DMS53 (cell line): ENCODE measurements around the gene ZNF428.
"Not testable (repeated sequence)": the region's sequence is repeated elsewhere in the genome, so short reads cannot be mapped to it uniquely, and the experiment has no call there.

Experiments
- DNase-seq: peaks from one replicate; lab custom pipeline; 2025; lab: John Stamatoyannopoulos, UW

Gene ZNF428

DNA sequence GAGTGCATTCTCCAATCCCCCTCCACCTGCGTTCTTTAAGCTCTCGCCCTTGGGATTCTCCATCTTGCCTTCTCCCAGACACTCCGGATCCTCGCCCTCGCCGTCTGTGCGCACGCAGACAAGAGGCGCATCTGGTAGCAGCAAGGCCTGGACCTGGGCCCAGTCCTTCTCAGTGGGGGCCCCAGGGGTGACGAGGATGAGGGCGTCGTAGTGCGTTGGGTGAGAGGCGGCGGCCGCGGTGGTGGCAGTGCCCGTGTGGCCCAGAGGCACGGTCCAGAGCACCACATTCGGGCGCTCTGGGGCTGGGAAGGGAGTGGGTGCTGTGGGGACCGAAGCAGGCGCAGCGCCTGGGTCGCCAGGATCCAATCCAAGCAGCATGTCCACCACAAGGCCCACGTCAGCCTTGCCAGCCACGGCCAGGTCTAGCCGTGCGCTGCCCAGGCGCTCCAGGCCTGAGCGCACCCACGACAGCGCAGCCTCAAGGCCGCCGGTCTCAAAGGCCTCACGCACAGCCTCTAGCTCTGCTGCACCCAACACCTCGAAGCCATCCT is 26.6 kb downstream of the ZNF428 start:
- DNase-seq: no peak

DNA sequence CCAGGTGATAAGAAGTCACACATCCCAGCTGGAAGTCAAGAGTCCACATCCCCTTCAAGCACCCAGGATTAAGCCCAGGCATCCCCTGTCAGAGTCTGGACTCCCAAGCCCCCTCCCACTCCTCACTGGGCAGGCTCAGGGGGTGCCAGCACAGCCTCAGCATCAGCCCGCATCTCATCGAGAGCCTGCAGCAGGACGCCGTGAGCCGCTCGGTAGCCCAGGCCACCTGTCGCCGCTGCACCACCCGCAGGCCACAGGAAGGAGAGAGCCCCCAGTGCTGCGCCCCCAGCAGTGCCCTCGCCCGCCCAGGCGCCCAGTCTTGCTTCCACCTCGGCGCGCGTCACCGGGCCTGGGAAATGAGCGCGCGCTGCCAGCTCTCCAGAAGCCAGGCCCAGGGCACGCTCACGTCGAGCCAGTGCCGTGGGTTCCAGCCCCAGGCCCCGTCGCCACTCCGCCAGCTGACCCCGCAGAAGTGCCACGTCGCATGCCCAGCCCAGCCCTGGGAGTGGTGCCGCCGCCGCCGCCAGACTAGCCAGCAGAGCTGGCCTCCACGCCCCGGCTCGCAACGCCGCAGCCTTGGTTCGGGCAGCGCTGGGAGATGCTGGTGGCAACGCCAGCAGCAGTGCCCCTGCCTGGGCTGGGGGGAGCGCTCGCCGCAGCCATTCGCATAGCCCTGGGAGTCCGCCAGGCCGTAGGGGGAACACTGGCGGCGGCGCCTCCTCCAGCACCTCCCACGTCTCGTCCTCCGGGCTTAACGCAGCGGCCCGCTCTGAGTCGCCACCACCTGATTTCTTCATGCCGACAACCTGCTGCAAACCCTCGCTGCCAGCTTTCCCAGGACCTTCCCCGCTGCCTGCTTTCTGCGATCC is 27.3 kb downstream of the ZNF428 start:
- DNase-seq: no peak

DNA sequence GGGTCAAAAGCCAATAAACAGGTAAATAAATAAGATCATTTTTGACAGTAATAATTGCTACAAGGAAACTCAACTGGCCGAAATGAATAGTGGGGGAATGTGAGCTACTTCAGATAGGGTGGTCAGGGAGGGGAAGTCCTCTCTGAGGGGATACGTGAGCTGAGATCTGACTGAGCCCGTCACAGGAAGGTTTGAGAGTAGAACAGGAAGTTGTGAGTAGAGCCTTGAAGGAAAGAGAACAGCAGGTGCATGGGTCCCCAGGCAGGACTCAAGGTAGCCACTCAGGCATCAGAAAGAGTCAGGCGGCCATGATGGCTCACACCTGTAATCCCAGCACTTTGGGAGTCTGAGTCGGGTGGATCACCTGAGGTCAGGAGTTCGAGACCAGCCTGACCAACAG is 29.8 kb downstream of the ZNF428 start:
- no peak for DNase-seq

DNA sequence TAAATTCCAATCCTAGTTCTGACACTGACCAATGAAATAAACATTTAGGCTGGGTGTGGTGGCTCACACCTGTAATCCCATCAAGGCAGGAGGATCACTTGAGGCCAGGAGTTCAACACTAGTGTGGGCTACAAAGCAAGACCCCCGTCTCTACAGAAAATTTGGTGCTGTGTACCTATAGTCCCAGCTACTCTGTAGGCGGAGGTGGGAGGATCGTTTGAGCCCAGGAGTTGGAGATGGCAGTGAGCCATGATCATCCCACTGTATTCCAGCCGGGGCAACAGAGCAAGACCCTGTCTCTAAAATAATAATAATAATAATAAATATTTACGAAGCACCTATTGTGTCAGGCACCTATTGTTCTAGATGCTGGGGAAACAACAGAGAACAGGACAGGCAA is 30.2 kb downstream of the ZNF428 start:
- no peak for DNase-seq

DNA sequence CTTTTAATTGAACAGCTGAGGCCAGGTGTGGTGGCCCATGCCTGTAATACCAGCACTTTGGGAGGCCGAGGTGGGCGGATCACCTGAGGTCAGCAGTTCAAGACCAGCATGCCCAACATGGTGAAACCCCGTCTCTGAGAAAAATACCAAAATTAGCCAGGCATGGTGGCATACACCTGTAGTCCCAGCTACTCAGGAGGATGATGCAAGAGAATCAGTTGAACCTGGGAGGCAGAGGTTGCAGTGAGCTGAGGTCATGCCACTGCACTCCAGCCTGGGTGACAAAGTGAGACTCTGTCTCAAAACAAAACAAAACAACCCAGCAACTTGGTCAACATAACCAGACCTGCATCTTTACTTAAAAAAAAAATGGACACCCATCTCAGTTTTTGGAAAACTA is 32.4 kb downstream of the ZNF428 start:
- not testable (repeated sequence) for DNase-seq

DNA sequence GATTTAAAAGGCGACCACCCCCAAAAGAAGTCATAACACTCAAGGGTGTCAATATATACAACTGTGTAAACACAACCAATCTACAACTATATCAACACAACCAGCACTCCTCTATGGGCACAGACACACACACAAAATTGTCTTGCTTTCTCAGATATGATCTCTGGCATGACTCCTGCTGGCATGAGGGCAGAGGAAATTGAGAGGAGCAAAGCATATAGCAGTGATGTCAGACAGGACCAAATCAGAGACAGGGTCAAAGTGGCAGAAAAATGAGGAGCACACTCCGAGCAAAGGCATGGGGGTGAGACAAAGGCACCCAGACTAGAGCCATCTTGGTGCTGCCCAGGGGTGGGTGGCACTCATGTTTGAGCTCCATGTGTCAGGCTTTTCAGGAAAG is 33.1 kb downstream of the ZNF428 start:
- no peak for DNase-seq

DNA sequence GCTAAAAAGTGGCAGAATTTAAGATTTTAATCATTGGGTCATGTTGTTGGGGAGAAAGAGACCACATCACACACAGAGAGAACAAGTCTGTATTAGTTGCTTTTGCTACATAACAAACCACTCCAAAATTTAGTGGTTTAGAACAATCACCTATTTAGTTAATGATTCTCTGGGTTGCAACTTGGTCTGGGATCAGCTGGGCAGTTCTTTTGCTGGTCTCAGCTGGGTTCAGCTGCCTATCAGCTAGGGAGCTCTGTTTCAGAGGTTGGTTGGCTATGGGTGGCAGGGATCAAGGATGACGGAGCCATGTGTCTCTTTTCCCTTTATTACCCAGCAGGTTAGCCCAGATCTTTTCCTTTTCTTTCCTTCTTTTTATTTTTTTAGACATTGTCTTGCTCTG is 34.9 kb downstream of the ZNF428 start:
- DNase-seq: peak; percentile 39

DNA sequence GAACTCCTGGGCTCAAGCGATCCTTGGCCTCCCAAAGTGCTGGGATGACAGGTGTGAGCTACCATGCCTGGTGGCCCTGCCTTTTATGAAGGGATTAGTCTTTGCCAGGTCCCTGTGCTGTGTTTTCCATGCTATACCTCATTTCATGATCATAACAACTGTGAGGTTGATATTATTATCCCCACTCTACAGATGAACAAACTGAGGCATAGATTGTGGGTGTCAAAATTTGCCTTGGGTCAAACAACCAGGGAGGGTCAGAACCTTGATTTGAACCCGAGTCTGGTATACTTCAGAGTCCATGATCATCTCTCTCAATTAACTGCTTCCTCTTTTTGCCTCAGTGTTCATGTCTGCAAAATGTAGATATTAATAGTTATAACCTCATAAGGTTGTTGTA is 36.9 kb downstream of the ZNF428 start:
- no peak for DNase-seq

DNA sequence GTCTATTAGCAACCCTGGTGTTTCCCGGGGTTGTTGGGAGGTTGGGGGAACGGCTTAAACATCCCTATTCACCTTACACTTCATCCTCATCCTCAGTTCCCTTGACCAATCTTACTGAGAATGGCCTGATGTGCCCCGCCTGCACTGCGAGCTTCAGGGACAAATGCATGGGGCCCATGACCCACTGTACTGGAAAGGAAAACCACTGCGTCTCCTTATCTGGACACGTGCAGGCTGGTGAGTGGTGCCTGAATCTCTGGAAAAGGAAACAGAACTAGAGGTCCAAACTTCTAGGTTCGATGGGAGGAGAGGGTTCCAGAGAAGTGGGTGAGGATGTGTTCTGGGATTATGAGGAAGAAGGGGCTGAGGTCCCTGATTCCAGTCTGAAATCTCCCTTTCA is 38.0 kb downstream of the ZNF428 start:
- no peak for DNase-seq

DNA sequence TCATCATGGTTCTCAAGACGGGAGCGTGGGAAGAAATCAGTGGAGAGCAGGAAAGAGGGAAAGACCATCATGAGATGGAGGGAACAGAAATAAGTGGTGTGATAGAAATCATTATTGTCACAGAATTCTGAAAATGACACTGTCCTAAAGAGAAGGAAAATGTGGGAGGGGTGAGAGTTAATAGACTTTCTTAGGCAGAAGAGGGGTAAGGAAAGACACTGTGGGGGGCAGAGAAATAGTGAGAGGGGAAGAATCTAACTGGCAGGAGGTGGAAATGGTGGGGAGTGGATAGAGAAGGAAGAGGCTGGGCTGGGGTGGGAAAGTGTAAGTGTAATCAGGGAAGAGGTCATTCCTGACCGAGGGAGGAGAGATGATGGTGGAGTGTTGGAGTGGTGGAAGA is 40.6 kb downstream of the ZNF428 start:
- DNase-seq: no peak

DNA sequence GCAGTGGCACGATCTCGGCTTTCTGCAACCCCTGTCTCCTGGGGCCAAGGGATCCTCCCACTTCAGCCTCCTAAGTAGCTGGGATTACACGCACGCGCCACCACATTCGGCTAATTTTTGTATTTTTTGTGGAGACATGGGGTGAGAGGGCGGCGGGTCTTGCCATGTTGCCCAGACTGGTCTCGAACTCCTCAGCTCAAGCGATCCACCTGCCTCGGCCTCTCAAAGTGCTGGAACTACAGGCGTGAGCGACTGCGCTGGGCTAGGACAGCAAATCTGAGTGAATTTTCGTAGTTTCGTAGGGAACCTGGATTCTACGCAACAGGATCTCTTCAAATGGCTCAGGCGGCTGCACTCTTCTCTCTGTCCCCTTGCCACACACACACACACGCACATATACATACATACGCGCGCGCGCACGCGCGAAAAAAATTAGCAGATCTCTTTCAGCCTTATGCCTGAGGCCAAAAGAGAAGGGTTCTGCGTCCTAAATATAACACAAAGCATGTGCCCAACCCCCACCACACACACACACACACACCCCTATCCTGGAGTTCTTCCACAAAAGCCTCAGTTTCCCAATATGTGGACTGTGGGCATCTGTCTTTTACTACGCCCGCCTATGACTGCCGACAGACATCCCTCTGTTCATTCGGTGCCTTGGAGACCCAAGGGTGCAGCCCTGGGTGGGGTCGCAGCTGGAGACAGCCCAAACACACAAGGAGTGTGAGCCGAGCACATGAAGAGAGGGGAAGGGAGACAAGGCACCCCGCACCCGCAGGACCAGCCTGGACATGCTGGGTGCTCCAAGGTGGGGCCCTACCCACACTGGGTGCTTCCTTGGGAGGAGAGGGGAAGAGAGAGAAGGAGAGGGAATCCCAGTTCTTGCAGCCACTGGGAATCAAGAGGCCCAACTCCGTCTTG is 43.2 kb downstream of the ZNF428 start:
- peak; percentile 80 for DNase-seq

DNA sequence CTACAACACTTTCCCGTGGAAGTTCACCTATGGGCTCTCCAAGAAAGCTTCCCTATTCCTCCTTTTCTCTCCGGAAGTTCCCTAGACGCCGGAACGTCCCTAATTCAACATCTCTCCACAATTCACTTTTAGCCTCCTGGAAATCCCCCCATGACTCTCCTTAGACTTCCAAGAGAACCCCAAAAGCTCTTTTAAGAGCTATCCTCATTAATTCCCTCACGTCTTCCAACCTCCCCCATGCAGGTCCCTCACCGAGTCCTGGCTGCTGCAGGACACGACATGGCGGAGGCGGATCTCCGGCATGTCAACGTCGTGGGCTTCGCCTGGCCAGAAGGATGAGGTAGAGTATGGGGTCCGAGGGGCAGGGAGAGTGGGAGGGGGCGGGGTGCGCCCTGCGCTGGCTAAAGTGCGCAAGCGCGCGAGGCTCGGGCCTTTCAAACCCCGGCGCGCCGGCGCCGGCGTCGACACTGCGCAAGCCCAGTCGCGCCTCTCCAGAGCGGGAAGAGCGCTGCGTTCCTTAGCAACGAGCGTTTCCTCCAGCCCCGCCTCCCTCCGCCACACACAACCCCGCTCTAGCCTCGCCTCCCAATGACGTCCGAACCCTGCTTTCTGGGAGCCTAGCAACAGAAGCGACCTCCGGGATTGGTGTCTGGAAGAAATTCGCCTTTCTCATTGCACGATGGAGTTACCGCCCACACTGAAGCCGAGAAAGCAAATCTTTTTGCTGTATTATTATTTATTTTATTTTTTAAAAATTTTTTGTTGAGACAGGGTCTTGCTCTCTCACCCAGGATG is 44.1 kb downstream of the ZNF428 start, which contains the start of the genes PINLYP and XRCC1:
PINLYP (plus strand) TSS at position 646 of the 795 bp plus-strand sequence. CDS start 1,391 bp downstream, outside the sequence.
XRCC1 (minus strand) TSS at position 372 of the 795 bp plus-strand sequence; CDS start at position 303, 69 bp downstream.
- DNase-seq: peak; percentile 100

DNA sequence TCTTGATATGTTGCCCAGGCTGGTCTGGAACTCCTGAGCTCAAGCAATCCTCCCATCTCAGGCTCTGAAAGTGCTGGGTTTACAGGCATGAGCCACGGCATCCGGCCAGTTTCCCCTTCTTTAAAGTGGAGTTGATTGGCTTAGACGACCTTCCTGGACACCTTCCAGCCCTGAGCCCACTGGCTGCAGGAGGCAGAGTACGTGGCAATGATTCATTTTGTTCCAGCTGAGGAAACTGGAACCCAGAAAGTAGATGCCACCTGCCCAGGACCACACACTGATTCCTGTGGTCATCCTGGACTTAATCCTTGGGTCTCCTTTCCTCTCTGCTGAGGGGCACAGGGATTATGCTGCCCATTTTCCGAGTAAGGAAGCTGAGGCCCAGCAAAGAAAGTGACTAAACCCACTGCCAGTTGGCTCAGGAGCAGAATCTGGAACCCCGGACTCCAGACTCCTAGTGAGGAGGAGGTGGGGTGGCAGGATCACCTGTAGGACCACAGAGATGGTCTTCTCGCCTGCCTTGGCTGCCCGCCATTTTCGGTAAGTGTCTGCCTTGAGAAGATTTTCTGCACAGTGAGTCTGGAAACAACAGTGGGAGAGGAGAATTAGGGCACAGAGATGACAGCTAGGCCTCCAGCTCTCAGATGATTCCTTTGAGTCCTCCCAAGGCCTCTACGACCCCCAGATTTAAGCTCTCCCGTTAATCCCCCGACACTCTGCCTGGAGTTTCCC is 44.8 kb downstream of the ZNF428 start:
- peak; percentile 65 for DNase-seq

DNA sequence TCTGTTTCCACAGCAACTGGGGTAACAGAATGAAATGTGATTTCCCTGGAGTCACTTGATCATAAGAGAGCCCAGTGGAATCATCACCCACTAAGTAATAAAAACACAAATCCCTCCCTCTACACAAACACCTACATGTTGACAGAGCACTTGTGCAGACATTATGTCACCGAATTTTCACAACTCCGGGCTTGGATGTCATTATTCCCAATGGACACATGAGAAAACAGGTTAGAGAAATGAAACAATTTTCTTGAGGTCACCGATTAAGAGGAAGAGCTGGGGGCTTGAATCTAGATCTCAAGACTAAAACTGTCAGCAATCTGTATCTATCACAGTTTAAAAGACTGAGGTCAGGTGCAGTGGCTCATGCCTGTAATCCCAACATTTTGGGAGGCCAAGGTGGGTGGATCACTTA is 47.2 kb downstream of the ZNF428 start:
- DNase-seq: peak; percentile 99

DNA sequence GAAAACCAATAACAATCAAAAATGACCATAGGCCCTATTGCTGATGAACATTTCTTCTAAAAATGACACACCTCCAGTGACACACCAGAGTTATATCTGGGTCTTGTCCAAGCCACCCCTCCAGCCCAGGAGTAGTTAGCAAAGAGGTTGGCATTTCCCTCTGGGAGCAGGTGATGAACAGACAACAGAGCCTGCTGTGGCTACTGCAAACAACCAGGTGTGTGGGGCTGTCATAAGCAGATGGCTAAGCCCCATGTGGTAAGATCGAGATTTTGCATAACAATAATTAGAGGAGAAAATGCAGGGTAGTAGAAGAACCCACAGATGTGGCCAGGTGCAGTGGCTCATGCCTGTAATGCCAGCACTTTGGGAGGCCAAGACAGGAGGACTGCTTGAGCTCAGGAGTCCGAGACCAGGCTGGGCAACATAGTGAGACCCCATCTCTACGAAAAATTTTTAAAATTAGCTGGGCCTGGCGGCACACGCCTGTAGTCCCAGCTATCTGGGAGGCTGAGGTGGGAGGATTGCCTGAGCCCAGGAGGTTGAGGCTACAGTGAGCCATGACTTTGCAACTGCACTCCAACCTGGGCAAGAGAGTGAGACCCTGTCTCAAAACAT is 49.1 kb downstream of the ZNF428 start:
- DNase-seq: peak; percentile 92

DNA sequence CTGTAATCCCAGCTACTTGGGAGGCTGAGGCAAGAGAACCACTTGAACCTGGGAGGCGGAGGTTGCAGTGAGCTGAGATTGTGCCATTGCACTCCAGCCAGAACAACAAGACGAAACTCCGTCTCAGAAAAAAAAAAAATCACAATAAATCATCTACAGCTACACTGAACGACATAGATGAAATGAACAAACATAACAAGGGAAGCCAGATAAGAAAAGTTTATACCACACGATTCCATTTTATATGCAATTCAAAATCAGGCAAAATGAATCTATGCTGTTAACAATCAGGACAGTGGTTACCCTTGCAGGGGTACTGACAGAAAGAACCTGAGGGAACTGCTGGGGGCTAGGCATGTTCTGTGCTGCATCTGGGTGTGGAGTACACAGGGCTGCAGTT is 49.8 kb downstream of the ZNF428 start:
- DNase-seq: no peak

DNA sequence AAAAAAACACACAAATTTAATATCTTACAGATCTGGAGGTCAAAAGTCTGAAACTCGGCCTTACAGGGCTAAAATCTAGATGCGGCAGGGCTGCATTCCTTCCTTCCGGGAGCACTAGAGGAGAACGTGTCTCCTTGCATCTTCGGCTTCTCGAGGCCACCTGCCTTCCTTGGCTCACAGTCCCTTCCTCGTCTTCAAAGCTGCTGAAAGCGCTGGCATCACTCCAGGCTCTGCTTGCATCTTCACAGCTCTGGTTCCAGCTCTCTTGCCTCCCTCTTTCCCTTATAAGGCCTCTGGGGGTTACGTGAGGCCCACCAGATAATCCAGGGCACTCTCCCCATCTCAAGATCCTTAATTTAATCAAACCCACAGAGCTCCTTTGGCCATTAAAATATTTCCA is 54.6 kb downstream of the ZNF428 start:
- DNase-seq: no peak

DNA sequence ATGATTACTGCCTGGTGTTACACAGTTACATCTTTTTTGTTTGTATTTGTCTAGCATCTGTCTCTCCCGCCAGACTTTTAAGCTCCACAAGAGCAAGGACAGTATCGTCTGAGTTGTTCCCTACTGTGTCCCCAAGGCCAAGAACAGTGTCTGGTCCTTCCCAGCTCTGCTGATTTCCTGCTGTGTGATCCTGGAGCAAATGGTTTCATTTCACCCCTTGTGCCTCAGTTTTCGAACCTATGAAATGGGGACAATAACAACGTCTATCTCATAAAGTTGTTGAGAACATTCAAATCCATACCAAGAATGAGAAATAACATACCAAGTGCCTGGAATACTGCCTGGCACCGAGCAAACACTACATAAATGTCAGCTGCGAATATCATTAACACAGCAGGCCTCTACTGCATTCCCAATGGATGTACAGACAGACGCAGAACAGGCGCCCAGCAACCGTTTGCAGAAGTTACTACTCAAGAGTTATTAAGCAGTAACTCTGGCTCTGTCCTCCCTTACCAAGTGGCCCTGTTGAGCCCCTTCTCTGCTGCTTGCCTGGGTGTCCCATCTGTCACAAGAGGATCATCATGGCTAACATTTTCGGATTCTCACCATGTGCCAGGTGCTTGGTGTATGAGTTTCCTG is 55.5 kb downstream of the ZNF428 start:
- no peak for DNase-seq

DNA sequence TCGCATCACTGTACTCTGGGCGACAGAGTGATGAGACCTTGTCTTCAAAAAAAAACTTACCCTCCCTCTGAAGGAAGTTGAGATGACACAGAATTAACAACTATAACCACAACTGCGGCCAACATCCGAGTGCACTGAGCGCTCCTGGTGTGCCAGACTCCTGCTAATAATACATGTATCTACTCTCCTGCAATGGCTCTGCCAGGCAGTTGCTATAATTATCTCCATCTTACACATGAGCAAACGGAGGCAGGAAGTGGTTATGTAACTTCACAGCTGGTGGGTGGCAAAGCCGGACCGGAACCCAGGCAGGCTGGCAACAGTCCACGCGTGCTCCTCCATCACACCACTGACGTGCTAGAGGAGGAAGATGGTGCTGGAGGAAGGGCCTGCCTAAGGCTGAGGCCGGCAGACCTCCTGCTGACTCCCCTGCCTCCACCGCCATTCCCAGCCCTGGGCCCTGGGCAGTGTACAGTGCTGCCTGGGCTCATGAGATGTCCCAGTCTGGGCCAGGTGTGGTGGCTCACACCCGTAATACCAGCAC is 56.7 kb downstream of the ZNF428 start:
- DNase-seq: no peak
